Heart left ventricle (tissue), 13 donors: ENCODE data around the gene PREX1.

Experiments
- POLR2A ChIP-seq, 2 donors: fragments of 450-650 bp; IDR thresholded peaks; one replicate each; pipeline ENCODE4 v1.6.1; 2017; ENCODE audit warnings: antibody characterized with exemption in 2 of 2, mild to moderate bottlenecking in 2 of 2, moderate library complexity in 2 of 2
- TF ChIP-seq, protein P1 (sequence below), 12 donors: fragments of 200-600 bp; sonication (generic) in 4 of 12; IDR thresholded peaks; one replicate each; pipeline versions ENCODE4 v1.5.0 to v1.8.0; 2018 to 2022; ENCODE audit warnings: antibody characterized with exemption in 12 of 12, mild to moderate bottlenecking in 5 of 12
- donor health status: ischemic (EF 13 %, LVEDD 7.1; RV severe dilation, severe dysfunction).
- donor health status: DM: no; HTN: yes; CAD: no.
- donor health status: DM: no; HTN: no; CAD: no.
- donor health status: ischemic (EF 25% LVEDD 6.9; RV normal size, moderate dysfunction).
- donor health status: ischemic (EF 25% LVEDD 5.7; RV mildly dilated, moderate dysfunction).
- donor health status: ischemic (EF 35%, LVEDD 5.7; RV mildly dilated, moderate dysfunction).
- donor health status: nonischemic (EF 11% LVEDD 7.7; RV severe dilation, severe dysfunction).
- donor health status: DM: yes; HTN: yes; CAD: no.
- donor health status: PGD.
- donor health status: ischemic (EF 29% LVEDD 5.4; RV normal size, mild dysfunction).
- donor health status: nonischemic (EF 23%, LVEDD 6.1; RV moderate dilation, normal function).

DNA sequence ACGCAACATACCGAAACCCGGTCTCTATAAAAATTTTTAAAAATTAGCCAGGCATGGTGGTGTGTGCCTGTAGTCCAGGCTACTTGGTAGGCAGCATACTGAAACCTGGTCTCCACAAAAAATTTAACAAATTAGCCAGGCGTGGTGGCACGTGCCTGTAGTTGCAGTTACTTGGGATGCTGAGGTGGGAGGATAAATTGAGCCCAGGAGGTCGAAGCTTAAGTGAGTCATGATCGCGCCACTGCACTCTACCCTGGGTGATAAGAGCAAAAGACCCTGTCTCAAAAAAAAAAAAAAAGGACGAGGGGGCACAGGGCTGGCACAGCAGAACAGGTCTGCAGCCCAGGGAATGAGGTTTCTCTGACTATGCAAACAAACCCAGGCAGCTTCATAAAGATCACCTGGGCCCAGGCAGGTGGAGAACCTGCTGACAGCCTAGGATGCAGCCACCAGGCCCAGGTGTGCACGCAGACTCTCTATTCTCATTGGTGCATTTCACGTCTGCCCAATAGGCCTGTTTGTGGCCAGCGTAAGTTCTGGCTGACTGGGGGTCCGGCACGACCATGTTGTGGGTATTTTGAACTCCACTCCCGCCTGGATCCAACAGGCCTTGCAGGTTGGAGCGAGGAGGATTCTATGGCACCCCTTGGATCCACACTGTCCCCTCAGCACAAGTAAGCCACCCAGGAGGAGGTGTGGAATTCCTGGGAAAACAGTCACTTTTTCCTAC is 204.5 kb downstream of the PREX1 start:
- TF ChIP-seq, protein P1, sequence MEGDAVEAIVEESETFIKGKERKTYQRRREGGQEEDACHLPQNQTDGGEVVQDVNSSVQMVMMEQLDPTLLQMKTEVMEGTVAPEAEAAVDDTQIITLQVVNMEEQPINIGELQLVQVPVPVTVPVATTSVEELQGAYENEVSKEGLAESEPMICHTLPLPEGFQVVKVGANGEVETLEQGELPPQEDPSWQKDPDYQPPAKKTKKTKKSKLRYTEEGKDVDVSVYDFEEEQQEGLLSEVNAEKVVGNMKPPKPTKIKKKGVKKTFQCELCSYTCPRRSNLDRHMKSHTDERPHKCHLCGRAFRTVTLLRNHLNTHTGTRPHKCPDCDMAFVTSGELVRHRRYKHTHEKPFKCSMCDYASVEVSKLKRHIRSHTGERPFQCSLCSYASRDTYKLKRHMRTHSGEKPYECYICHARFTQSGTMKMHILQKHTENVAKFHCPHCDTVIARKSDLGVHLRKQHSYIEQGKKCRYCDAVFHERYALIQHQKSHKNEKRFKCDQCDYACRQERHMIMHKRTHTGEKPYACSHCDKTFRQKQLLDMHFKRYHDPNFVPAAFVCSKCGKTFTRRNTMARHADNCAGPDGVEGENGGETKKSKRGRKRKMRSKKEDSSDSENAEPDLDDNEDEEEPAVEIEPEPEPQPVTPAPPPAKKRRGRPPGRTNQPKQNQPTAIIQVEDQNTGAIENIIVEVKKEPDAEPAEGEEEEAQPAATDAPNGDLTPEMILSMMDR (IDR thresholded peaks at IDR 0.05): no peak
- no peak for TF ChIP-seq POLR2A (IDR thresholded peaks at IDR 0.05)
